ENCODE results near the gene LSAMP.
"Not testable (repeated sequence)": the region's sequence is repeated elsewhere in the genome, so short reads cannot be mapped to it uniquely, and the experiment has no call there.

Gene LSAMP

GRCh38 chr3:115752978-115753377 is 692.3 kb downstream of the LSAMP start:
- DNase-seq; in situ Hi-C loops (cut with HindIII; ENCODE audit: low pct_ligation_motif_present, low pct_unique_long_range_greater_than_20kb, low sequenced_read_pairs): not testable (repeated sequence)

All from ACHN (cell line).